ENCODE results near the gene NEK4.
"Not testable (repeated sequence)": the region's sequence is repeated elsewhere in the genome, so short reads cannot be mapped to it uniquely, and the experiment has no call there.

The NEK4 gene

DNA sequence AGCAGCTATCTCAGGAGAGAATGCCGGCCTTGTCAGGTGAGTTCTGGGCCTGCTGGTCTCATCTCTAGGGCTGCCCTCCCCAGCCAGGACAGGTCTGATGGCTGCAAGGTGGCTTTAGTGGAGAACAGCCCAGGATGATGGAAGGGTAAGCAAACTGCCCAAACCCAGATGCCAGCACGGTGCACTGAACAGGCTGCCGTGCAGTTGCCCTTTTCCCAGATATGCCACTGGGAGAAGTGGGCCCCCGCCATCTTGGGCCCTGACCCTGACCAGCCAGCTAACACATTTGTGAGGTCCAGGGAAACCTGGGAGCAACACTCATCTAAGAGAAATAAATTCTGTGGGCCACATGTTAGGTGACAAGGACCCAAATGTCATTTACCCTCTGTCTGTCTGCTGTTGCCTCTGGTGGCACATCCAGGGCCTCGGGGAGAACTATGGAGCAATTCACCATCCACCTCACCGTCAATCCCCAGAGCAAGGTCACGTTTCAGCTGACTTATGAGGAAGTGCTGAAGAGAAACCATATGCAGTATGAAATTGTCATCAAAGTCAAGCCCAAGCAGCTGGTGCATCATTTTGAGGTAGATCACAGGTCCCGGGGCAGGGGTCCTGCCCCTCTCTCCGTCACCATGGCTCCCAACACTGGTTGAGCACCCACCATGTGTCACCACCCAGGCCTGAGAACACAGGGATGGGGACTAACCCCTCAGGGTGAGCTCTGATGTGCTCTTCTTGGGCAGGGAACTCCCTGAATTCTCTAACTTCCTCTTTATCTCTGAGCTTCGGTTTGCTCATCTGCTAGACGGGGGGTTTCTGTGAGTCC is 8.5 kb upstream of the NEK4 start:
- Histone ChIP-seq H3K4me1 (peaks cover 20 to 57% (median 44%) of the 10 kb centered on the region in 10 experiments), H3K4me2 (peak overlapping the region; percentile 34 to 83 (median 58)), H3K4me3 (no peak overlapping the region), H3K36me3 (no peaks in the 10 kb centered on the region), H3K9ac (peak overlapping the region in 3 of 11 experiments; percentile 3 to 50 (median 18); a peak in 2 of 22 replicates), H4K20me1 (no peaks in the 10 kb centered on the region), H3K9me3 (replicated peaks in 1 of 11) (no peaks in the 10 kb centered on the region), H3K27ac (peak overlapping the region in 10 of 11 experiments; percentile 33 to 66 (median 54); a peak in 19 of 22 replicates), H3K27me3 (no peaks in the 10 kb centered on the region)
- TF ChIP-seq Cebpa-rat (IDR thresholded peaks at IDR 0.05): no peak

DNA sequence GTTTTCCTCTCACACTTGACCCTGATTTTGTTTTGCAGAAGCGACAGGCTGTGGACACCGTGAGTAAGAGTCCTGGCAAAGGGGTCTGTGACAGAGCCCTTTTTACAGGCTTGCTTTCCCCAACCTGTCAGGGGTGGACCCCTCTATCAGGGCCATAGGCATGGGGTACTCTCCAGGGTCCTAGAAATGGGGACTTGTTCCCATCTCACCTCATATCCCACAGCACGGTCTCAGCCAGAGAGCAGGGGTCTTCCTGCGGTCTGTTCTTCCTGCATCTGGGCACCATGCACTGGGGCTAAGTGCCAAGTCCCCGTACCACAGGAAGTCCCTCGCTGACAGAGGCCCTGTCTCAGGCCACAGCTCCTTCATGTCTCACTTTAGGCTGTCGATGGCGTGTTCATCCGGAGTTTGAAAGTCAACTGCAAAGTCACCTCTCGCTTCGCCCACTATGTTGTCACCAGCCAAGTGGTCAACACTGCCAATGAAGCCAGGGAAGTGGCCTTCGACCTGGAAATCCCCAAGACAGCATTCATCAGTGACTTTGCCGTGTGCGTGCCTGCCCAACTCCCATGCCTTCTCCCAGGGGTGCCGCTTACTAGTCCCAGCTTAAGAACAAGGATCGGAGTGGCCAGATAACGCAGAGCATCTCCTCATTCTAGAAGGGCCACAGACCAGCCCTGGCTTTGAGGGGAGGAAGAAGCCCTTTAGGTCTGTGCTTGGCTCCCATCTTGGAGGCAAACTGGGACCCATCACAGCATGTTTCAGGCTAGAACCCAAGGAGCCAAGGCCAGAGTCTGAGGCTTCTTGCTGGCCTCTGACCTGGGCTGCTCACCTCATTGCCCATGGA is 7.4 kb upstream of the NEK4 start:
- Histone ChIP-seq H3K27me3 (no peaks in the 10 kb centered on the region), H4K20me1 (no peaks in the 10 kb centered on the region), H3K9me3 (replicated peaks in 1 of 11) (no peaks in the 10 kb centered on the region), H3K36me3 (no peaks in the 10 kb centered on the region), H3K4me2 (peak overlapping the region in 10 of 11 experiments; percentile 38 to 83 (median 58); a peak in 13 of 22 replicates), H3K4me3 (no peak overlapping the region), H3K4me1 (peaks cover 20 to 57% (median 44%) of the 10 kb centered on the region in 10 experiments), H3K9ac (no peak overlapping the region), H3K27ac (peak overlapping the region in 8 of 11 experiments; percentile 43 to 66 (median 56); a peak in 12 of 22 replicates)
- TF ChIP-seq Cebpa-rat (IDR thresholded peaks at IDR 0.05): no peak

DNA sequence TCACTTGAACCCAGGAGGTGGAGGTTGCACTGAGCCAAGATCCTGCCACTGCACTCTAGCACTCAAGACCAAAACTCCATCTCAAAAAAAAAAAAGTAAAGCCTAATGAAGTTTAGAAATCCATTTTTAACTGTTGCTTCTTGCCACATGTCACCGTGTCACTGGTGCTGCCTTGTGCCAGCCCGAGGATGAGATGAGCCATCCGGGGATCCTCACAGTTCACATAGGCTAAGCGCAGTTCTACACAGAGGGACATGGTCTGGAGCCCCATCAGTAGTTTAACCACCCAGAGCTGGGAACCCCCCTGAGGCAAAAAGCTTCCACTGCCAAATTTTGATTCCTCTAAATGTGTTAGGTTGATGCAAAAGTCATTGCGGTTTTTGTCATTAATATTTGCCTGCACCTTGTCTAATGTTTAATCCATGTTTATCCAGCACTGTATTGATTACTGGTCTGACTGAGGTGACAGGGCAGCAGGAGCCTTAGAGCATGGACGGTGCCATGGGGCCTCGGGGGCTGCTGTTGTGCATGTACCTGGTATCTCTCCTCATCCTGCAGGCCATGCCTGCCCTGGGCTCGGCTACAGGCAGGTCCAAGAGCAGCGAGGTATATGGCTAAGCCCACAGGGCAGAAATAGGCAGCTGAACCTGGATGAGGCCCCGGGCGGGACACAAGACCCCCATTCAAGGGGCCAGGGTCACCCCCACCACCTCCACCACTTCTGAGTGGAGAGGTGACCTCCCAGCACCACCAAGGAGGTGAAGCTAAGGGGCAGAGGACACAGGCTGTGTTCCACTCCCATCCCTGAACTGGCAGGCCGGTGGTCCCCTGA is 6.6 kb upstream of the NEK4 start, which contains the start of gene ITIH1:
TSS of gene ITIH1 (plus strand) at position 473 of the 832 bp plus-strand sequence. CDS start at position 490, 17 bp downstream.
- no peak for TF ChIP-seq Cebpa-rat (IDR thresholded peaks at IDR 0.05)
- no peak within 1 kb of the TSS for H3K4me3 ChIP-seq
- peaks cover 20 to 56% (median 44%) of the 10 kb centered on the region in 10 experiments for H3K4me1 ChIP-seq
- H3K27me3 ChIP-seq: no peaks in the 10 kb centered on the region
- peak within 1 kb of the TSS in 4 of 11 experiments; percentile 43 to 66 (median 54); a peak in 3 of 22 replicates for H3K27ac ChIP-seq
- no peaks in the 10 kb centered on the region for H3K9me3 ChIP-seq (replicated peaks in 1 of 11)
- H3K4me2 ChIP-seq: peak within 1 kb of the TSS in 8 of 11 experiments; percentile 14 to 83 (median 58); a peak in 7 of 22 replicates
- H3K36me3 ChIP-seq: no peaks in the 10 kb centered on the region
- no peak within 1 kb of the TSS for H3K9ac ChIP-seq
- no peaks in the 10 kb centered on the region for H4K20me1 ChIP-seq

DNA sequence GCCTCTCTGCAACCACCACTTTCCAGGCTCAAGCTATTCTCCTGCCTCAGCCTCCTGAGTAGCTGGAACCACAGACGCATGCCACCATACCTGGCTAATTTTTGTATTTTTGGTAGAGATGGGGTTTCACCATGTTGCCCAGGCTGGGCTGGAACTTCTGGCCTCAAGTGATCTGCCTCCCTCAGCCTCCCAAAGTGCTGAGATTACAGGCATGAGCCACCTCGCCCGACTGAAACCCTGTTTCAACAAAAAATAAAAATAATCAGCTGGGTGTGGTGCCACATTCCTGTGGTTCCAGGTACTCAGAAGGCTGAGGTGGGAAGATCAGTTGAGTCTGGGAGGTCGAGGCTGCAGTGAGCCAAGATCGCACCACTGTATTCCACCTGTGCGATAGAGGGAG is 5.7 kb upstream of the NEK4 start:
- H3K9ac ChIP-seq; H3K27me3 ChIP-seq; H3K27ac ChIP-seq; H3K4me2 ChIP-seq; H4K20me1 ChIP-seq; H3K4me3 ChIP-seq; H3K9me3 ChIP-seq (replicated peaks in 1 of 11); H3K36me3 ChIP-seq: not testable (repeated sequence)
- H3K4me1 ChIP-seq: peaks cover 23 to 50% (median 39%) of the 10 kb centered on the region in 10 experiments

DNA sequence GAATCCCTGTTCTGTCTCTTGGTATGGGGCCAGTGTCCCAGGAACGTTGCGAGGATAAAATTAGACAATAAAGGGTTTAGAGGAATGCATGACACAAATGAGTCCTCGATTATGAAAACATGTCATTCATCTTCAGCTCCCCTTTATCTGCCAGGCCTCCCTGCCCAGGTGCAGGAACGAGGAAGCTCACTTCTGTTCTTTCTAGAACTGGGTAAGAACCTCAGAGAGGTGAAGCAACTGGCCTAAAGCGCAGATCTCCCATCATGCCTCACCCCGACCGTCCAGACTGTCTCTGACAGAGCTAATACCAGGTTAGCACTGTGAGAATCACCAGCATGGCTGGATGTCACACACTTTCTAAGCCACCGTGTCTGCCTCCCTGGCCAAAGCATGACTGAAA is 5.1 kb upstream of the NEK4 start:
- Histone ChIP-seq H3K36me3 (no peaks in the 10 kb centered on the region), H3K4me2 (peak overlapping the region in 2 of 11 experiments; percentile 12; a peak in 6 of 22 replicates), H3K27ac (no peak overlapping the region; a peak in 1 of 22 replicates), H3K27me3 (no peaks in the 10 kb centered on the region), H3K4me1 (peaks cover 27 to 48% (median 43%) of the 10 kb centered on the region in 10 experiments), H3K9ac (no peak overlapping the region), H3K9me3 (replicated peaks in 1 of 11) (no peaks in the 10 kb centered on the region), H4K20me1 (no peaks in the 10 kb centered on the region), H3K4me3 (no peak overlapping the region)
- no peak for TF ChIP-seq Cebpa-rat (IDR thresholded peaks at IDR 0.05)

DNA sequence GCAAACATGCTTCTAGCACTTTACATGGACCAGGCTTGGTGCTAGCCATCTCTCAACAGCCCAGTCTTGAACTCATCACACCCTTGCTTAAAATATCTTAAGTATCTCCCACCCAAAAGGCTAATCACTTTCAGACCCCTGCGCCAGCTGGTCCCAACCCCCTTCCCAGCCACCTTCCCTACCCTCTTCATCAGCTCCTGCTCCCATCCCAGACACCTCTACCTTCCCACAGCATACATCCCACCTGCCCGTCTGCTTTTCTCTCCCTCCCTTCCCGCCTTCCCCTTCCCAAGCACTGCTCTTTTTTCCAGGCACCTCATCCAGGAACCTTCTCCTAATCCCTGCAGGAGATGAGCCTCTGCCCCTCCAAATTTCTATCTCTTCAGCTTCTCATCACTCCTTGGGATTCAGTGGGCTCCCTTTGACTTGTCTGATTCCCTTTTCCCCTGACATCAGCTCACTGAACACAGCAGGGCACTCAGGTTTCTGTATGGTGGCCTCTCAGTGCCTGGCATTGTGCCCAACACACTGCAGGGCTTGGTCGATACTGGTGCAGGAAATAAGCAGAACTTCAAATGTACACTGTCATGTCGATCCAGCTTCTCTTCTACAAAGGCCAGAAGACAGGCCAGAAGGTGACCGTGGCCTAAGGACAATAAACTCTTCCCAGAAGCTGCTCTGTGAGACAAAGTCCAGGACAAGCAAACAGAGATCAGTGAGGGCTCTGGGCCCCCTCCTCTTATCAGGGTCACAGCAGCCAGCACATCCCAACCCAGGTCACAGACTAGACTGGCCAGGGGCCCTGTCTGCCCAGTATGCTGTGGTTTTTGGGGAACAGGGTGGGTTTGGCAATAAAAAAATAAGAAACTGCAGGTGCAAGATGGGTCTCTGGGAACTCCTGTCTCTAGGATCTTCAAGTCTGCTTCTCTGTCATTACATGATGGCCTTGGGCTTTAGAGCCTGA is 4.4 kb upstream of the NEK4 start:
- H3K36me3 ChIP-seq: no peaks in the 10 kb centered on the region
- H4K20me1 ChIP-seq: no peaks in the 10 kb centered on the region
- H3K27ac ChIP-seq: no peak overlapping the region; a peak in 1 of 22 replicates
- H3K27me3 ChIP-seq: no peaks in the 10 kb centered on the region
- H3K4me2 ChIP-seq: peak overlapping the region in 3 of 11 experiments; percentile 12 to 36 (median 12); a peak in 7 of 22 replicates
- H3K4me1 ChIP-seq: peaks cover 26 to 41% (median 38%) of the 10 kb centered on the region in 10 experiments
- H3K4me3 ChIP-seq: no peak overlapping the region
- TF ChIP-seq Cebpa-rat (IDR thresholded peaks at IDR 0.05): no peak
- no peaks in the 10 kb centered on the region for H3K9me3 ChIP-seq (replicated peaks in 1 of 11)
- H3K9ac ChIP-seq: 0 out of 22 replicates have a peak overlapping the region, but pooled peaks of 1 of the 11 experiments have one; percentile 3

DNA sequence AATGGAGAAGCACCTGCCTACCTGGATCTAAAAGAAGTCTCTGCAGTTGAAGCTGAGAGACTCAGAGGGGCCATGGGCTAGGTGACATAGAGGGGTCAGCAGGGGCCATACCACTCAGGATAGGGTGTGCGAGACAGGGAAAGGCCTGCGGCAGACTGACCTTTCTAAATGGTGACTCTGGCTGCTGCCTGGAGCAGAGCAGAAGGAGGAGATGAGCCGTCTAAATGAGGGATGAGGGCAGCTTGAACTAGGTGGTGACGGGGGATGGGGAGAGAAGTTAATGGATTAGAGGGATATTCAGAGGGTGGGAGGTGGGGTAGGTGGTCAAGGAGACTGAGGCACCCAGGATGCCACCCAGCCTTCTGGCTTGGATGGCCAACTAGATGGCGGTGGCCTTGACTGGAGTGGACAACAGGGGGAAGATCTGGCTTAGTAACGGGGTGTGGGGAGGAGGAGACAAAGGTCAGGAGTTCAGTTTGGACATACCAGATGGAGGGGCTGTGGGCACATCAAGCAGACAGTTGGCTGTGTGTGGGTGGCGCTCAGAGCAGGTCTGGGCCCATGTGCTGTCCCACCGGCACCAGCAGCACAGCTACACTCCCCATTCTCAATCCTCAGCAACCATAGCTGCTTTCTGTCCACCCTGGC is 3.5 kb upstream of the NEK4 start:
- Histone ChIP-seq H3K4me1 (peaks cover 26 to 41% (median 38%) of the 10 kb centered on the region in 10 experiments), H3K4me3 (no peak overlapping the region), H3K4me2 (no peak overlapping the region), H3K27ac (no peak overlapping the region), H4K20me1 (no peaks in the 10 kb centered on the region), H3K36me3 (no peaks in the 10 kb centered on the region; a peak in 1 of 22 replicates), H3K9me3 (replicated peaks in 1 of 11) (no peaks in the 10 kb centered on the region), H3K9ac (no peak overlapping the region), H3K27me3 (no peaks in the 10 kb centered on the region)
- no peak for TF ChIP-seq Cebpa-rat (IDR thresholded peaks at IDR 0.05)

Data from BLaER1 treated with 17β-estradiol and CSF1 and Interleukin-3, amounts not matched to agents 10 nM and 100 nM (cell line).